Islet of Langerhans (tissue), 1 donor: Measurements from ENCODE around the gene EYS.
A peak's percentile ranks its signal among the peaks of the same experiment; 100 is the strongest.
"Not testable (repeated sequence)": the region's sequence is repeated elsewhere in the genome, so short reads cannot be mapped to it uniquely, and the experiment has no call there.

ENCODE experiments used
- FAIRE-seq: peaks from one replicate; lab custom pipeline; 2011; peaks lifted over from hg19 to GRCh38; lab: Jason Lieb, UNC

Gene EYS

DNA sequence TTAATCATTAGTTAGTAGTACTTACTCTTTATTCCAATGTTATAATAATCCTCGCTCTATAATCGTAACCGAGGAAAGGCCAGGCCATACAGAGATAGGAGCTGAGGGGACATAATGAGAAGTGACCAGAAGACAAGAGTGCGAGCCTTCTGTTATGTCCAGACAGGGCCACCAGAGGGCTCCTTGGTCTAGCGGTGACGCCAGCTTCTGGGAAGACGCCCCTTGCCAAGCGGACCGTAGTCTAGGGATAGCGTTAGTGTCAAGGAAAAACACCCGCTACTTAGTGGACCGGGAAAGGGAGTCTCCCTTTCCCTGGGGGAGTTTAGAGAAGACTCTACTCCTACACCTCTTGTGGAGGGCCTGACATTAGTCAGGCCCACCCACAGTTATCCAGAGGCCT is 1237.6 kb downstream of the EYS start:
- FAIRE-seq, result not testable (repeated sequence)

DNA sequence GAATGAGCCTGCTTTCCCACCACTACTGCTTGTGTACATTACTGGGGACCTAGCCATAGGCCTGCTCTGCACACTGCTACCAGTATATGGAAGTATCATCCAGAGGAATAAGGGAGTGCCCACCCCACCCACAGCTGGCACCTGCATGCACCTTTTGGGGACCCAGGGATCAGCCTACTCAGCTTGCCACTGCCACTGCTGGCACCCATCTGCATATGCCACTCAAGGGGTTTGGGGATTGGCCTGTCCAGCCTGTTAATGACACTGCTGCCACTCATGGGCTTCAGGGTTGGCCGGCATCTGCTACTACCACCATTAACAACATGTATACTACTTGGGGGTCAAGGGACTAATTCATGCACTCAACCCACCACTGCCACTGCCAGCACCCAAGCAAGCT is 1239.4 kb downstream of the EYS start:
- no peak for FAIRE-seq

DNA sequence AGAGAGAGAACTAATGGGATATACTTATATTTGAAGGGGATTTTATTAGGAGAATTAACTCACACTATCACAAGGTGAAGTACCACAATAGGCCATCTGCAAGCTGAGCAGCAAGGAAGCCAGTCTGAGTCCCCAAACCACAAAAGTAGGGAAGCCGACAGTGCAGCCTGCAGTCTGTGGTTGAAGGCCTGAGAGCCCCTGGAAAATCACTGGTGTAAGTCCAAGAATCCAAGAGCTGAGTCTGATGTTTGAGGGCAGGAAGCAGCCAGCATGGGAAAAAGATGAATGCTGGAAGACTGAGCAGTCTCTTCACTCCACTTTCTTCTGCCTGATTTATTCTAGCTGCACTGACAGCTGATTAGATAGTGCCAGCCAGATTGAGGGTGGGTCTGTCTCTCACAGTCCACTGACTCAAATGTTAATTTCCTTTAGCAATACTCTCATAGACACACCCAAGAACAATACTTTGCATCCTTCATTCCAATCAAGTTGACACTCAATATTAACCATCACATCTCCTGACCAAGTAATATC is 1247.5 kb downstream of the EYS start:
- no peak for FAIRE-seq

DNA sequence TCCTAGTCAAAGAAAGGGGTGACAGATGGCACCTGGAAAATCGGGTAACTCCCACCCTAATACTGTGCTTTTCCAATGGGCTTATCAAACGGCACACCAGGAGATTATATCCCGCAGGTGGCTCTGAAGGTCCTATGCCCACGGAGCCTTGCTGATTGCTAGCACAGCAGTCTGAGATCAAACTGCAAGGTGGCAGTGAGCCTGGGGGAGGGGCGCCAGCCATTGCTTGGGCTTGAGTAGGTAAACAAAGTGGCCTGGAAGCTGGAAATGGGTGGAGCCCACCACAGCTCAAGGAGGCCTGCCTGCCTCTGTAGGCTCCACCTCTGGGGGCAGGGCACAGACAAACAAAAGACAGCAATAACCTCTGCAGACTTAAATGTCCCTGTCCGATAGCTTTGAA is 1258.9 kb downstream of the EYS start:
- not testable (repeated sequence) for FAIRE-seq

DNA sequence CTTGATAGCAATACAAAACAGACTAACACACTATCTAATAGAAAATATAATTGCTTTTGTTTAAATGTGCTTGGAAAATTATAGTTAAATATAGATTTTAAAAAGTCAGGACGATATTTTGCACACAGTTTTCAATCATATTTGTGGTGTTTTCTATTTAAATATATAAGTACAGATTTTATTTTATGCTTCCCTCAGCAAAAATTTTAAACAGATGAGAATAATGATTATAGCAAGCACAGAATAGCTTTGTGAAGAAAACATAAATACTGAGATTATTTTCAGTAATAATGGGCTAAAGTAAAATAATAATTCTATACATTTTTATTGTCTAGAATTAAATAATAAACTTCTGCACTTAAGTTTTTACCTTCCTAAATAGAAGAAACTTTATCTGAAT is 1262.0 kb downstream of the EYS start:
- FAIRE-seq, result no peak

DNA sequence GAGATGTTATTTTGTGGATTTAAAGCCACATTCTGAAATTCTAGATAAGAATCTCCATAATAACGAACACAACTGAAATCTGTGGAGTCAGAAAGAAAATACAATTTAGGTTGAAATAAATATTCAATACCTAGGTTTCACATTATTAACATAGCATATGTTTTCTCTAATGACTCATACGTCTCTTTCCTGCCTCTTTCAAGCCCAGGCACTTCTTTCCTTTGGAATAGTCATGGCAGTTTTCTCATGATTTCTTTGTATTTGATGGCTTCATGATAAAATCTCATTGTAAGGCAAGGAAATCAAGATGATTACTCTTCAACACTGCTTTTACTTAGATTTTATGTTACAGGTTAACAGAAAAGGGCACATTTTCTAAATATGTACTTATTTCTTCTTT is 1267.8 kb downstream of the EYS start:
- no peak for FAIRE-seq

DNA sequence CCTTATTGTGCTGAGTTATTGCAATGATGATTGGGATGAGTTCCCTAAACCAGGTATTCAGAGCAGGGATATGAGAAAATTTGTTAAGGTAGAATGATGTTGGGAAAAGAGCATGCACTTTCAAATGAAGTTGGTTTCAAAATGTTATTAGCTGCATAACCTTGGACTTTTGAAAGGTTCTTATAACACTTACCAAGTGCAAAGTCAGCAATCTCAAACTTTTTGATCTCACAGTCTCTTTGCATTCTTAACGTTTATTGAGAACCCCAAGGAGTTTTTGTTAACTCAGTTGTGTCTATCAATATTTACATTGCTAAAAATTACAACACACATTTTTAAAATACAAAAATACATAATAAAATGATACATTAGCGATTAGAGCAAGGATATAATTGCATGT is 1269.0 kb downstream of the EYS start:
- no peak for FAIRE-seq

DNA sequence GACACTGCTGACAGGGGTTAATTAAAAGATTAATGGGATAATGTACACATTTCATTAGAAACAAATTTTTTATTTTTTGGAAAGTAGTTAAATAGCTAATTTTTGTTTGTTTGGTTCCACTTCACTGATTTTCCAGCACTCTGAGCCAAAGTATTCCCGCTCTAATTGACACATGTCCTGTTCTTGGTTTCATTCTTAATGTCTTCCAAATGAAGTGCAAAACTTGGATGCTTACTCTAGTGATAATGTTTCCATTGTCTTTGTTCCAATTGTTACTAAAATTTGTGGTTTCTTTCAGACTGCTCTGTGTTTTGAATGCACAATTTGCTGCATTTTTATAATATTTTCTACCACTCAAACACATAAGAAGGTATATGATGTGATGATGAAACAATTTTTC is 1277.1 kb downstream of the EYS start:
- no peak for FAIRE-seq

DNA sequence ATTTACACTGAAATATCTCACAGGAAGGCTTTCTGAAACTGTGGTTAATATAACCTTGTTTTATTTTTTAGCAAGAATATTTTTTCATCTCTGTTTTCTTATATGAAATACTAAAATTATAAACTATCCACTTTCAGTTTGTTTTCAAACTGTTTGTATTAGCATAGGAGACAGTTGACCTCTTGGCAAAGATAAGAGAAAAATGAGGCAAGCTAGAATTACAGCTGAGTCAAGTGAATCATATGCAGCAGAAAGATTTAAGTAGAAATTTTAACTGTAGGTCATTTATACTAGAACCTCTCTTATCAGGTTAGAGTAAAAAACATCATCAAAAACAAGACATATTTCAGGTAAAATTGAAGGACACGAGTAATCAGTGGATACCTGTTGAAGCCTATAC is 1278.8 kb downstream of the EYS start:
- FAIRE-seq, result no peak

DNA sequence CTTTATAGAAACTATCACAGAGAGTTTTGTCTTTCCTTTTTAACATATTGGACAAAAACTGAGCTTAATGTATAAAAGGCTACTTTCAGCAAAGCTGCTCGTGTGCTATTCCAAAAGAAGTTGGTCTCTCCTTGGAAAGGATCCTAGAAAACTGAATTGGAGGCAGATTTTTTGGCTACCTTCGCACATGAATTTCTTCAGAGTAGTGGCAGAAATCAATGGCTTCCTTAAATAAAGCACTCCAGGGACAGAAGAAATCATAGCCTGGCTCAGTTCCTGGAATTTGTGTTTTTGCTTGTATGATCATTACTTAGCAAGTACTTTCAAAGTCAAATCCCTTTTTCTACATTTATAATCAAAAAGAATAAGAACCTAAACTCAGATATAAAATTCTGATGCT is 1291.1 kb downstream of the EYS start:
- no peak for FAIRE-seq

DNA sequence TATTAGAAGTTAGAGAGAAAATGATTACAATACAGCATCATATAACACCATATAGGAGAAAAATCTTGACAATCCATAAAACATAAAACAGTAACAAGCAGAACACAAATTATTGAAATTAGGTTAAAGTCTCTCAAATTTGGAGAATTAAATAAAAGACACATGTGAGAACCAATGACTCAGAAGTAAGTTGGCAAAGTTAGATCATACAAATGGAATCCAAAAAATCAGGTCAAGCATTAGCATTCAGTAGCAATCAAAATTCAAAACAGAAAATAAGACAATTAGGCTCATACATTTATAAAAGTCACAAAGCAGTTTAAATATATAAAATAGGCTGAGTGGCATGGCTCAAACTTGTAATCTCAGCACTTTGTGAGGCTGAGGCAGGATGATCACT is 1295.8 kb downstream of the EYS start:
- FAIRE-seq, result no peak

DNA sequence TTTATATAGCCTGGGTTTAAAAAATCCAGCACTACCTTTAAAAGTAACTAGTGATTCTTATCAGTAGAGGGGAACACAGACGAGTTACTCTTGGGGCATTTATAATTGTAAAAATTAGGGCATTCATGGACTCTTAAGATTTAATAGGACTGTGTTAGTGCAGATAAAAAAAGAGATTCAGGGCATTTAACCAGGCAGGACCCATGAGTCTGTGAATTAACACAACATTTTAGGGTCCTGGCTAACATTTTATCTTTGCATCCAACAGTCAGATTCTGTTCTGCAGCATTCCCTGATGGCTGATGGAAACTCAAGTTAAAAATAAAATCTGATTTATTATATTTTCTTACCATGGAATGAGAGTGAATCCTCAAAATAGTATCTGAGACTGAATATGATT is 1297.1 kb downstream of the EYS start:
- FAIRE-seq, result no peak

DNA sequence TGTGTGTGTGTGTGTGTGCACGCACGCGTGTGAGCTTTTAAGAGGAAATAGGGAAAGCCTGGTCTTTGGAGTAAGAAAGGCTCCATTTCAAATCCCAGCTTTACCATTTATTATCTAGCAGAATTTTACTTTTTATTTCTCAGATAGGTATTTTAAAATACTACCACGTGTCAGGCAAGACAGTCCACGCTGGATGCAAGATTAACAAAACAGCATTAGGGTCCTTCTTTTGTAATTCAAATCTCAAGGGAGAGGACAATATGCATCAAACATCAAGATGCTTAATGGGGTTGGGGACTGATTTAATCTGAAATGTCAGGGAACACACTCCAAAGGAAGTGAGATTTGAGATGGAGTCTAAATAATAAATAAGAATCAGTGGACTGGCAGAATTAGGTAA is 1302.6 kb downstream of the EYS start:
- FAIRE-seq, result no peak

DNA sequence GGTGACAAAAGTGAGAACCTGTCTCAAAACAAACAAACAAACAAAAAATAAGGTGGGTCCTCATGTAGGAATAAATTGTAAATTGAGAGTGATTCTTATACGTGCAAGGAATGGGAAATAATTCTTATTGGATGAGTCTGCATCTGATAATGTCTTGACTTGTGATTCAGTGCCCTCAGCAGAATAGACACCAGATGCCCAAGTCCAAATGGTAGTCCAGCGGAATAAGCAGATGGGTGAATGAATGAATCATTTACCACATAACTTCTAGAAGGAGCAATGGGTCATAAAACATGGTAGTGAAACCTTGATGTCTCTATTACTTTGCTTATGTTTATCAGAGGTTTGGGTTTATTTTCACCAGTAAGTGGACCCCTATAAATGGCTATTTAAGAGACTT is 1323.7 kb downstream of the EYS start:
- FAIRE-seq, result no peak

DNA sequence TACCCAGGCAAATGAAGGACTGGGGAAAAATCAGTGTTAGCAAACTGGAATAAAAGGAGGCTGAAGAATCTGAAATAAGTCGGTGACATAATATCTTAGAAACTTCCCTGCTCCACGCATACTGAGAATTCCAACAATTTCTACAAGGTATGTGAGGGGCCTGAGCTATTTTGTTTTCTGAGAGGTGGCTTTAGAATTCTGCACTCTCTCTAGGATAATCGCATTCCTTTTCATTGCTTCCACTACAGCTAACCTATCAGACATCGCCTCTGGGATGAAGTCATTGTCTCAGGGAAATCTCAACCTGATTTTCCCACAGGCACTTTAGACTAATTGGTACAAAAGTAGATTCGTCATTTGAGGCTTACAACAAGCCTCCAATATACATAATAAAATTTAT is 1330.6 kb downstream of the EYS start:
- FAIRE-seq, result no peak

DNA sequence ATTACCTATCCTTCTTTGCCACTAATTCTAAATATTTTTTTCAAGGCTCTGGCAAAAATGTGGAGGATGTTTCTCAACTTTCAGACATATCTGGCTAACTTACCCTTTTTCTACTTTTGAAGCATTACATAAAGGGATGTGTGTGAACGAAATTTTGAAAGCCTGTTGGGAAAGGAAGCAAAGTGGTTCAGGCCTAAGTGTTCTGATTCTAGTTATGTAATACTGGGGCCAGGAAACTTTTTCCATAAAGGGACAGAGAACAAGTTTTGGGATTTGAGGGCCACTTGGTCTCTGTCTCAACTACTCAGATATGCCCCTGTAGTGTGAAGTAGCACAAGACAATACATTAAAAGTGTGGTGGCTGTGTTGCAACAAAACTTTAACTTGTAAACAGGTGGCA is 1349.6 kb downstream of the EYS start:
- no peak for FAIRE-seq

DNA sequence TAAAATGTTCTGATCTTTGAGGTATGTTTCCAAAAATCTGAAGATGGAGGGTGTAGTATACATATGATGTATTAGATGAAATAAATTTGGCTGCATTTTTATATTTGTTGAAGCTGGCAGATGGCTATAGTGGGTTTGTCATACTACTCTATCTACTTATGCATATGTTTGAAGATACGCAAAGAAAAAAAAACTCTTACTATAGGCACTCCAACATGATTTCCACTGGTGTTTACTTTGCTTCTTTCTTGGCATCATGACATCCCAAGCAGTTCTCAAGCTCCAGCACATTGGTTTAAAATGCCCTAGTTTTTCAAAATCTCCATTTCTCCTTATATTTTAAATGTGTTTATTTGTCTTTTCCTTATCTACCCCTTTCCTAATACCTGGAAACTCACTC is 1359.6 kb downstream of the EYS start:
- FAIRE-seq, result no peak

DNA sequence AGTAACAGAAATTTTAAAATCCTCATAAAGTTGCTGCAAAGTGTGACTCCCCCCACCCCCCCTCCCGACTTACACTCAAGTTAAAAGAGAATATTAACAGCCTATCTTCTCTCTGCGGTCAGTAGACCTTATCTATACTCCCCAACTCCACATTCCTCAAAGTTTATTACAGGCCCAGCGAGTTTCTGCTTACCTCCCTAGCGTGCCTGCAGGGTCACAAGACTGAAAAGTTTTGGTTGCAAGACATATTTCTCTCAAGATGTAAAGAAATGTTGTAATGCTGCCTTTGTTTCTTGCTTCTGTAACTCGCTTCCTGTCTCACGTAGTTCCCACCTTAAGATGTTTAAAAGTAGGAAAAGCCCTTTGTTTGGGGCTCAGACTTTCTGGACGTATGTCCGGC is 1371.8 kb downstream of the EYS start:
- FAIRE-seq, result no peak

DNA sequence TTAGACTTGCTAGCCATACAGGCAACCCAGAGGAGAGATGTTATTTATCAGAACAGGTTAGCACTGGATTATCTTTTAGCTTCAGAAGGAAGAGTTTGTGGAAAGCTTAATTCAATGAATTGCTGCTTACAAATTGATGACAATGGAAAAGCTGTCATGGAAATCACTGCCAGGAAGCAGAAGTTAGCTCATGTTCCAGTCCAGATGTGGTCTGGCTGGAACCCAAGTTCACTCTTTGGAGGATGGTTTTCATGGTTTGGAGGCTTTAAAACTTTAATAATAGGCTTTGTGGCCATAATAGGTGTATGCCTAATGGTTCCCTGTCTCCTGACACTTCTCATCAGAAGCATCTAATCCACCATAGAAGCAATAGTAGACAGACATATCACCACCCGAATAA is 1372.4 kb downstream of the EYS start:
- no peak for FAIRE-seq

DNA sequence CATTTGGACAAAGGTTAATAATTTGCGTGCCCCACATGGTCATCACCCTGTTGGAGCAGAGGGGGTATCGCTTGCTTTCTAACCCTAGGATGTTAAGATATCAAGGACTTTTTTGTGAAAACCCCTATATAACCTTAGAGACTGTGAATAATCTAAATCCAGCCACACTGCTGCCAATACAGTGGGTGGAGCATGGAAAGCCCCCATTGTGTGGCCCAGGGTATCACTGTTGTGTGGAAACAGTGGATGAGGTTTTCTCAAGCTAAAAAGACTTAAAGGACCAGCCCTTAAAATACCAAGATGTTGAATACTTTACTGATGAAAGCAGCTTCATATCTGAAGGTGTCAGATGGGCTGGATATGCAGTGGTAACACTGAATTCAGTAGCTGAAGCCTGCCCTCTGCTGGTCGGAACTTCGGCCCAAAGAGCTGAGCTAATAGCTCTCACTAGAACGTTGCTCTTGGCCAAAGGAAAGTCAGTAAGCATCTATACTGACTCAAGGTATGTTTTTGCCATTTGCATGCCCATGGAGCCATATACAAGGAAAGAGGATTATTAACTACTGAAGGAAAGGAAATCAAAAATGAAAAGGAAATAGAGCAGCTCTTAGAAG is 1376.2 kb downstream of the EYS start:
- FAIRE-seq, result peak; percentile 43

DNA sequence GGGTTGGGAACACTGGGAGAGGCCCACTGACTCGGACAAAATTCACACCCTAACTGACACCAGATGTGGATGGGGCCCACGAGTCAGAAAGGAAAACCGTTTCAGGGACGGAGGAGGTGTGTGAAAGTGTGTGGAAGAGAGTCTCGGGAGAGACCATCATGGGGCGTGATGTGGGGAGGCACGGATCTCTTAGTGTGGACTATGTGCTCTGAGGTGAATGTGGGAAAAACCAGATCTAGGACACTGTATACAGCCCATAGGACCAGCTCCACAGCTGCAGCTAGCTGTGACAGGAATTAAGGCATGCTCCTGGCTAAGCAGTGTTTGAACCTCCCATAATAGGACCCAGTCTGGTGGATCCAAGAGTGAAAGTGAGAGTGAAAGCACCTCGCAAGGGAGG is 1380.1 kb downstream of the EYS start:
- no peak for FAIRE-seq

DNA sequence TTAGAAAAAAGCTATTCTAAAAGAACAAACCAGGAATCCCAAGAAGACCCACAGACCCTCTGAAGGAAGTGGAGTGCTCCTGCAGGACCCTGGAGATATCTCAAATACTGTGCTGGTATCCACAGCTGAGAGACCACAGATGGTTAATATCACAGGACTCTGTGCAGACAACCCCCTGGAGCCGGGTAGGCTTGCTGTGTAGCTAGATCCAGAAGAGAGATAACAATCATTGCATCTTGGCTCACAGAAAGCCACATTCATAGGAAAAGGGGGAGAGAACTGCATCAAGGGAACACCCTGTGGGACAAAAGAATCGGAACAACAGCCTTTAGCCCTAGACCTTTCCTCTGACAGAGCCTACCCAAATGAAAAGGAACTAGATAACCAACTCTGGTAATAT is 1381.9 kb downstream of the EYS start:
- FAIRE-seq, result no peak

DNA sequence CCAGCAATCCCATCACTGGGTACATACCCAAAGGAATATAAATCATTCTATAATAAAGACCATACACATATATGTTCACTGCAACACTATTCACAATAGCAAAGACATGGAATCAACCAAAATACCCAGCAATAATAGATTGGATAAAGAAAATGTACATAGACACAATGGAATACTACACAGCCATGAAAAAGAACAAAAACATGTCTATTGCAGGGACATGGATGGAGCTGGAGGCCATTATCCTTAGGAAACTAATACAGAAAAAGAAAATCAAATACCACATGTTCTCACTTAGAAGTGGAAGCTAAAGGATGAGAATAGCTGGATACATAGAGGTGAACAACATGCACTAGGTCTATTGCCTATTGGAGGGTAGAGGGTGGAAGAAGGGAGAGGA is 1396.8 kb downstream of the EYS start:
- no peak for FAIRE-seq

DNA sequence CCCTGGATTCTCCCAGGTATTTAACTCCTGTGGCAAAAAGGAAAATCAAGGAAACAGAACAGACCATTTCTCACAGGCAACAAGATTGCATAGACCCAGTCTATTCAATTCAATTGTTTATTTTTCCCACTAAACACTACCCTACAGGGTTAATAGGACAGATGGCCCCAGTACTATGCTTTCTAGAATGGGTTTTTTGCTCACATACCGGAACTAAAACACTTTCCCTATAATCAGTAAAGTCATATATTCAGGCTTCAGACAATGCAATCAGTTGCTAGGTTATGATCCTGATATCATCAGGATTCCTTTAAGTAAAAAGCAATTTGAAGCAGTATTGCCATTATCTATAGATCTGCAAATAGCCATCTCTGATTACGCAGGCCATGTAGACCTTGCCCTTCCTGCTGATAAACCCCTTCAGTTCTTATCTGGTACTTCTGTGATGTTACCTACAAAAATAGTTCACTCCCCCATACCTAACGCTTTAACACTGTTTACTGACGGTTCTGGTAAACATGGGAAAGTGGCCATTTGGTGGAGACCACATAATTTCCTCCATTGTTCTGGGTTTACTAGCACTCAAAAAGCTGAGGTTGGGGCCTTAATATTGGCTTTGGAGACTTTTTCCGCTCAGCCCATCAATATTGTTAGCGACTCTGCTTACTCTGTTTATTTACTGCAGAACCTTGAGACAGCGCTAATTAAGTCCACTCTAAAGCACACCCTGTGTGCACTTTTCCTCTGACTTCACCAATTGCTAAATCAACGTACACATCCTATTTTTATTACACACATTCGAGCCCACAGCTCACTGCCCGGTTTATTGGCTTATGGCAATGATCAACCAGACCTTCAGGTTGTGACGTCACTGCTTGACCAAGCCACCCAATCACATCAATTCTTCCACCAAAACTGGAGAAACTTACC is 1405.5 kb downstream of the EYS start:
- no peak for FAIRE-seq
